ENCODE measurements around the gene LIFR. TPM values are rescaled to one million over a fixed set of nuclear protein-coding genes. Genes with fewer than 3 reads are reported as not detected.

Gene LIFR, protein sequence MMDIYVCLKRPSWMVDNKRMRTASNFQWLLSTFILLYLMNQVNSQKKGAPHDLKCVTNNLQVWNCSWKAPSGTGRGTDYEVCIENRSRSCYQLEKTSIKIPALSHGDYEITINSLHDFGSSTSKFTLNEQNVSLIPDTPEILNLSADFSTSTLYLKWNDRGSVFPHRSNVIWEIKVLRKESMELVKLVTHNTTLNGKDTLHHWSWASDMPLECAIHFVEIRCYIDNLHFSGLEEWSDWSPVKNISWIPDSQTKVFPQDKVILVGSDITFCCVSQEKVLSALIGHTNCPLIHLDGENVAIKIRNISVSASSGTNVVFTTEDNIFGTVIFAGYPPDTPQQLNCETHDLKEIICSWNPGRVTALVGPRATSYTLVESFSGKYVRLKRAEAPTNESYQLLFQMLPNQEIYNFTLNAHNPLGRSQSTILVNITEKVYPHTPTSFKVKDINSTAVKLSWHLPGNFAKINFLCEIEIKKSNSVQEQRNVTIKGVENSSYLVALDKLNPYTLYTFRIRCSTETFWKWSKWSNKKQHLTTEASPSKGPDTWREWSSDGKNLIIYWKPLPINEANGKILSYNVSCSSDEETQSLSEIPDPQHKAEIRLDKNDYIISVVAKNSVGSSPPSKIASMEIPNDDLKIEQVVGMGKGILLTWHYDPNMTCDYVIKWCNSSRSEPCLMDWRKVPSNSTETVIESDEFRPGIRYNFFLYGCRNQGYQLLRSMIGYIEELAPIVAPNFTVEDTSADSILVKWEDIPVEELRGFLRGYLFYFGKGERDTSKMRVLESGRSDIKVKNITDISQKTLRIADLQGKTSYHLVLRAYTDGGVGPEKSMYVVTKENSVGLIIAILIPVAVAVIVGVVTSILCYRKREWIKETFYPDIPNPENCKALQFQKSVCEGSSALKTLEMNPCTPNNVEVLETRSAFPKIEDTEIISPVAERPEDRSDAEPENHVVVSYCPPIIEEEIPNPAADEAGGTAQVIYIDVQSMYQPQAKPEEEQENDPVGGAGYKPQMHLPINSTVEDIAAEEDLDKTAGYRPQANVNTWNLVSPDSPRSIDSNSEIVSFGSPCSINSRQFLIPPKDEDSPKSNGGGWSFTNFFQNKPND
- 45.8 TPM for total RNA-seq
- long read RNA-seq, full-length matches to known transcripts, result 1 of 14 reads
- long read RNA-seq, partial matches to known transcripts, result 1 of 14 reads
- long read RNA-seq, other reads (novel, unspliced or antisense), result 12 of 14 reads

DNA sequence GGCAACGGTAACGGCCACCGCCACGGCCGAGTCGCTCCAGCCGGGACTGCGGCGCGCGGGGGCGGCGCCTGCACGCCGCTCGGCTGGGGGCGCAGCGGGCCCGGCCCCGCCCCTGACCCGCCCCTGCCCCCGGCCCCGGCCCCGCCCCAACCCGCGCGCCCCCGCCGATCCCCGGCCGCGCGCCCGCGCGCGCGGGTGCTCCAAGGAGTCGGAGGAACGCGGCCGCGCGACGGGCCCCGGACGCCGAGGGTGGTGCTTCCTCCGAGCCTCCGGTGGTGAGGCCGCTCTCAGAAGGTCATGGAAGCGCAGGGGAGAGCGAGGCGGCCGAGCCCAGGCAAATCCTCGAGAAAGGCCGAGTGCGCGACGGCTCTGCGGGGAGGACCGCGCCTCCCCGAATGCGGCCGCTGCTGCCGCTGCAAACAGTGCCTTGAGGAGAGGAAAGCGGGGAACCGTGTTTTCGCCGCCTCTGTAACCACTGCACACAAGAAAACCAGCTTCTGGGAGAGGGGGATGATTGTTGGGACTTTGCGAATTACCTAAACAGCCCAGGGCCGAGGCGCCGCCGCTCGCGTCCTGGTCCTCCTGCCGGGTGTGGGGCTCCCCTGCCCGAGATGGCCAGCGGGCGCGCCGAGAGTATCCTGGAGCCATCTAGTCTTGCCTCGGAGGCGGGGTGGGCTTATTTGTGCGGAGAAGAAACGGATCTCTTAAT is at the start of gene LIFR:
LIFR (minus strand) TSS at position 48 of the 709 bp plus-strand sequence. CDS start 25,999 bp downstream, outside the sequence.
- H3K27ac ChIP-seq (replicated peaks), result peak within 1 kb of the TSS; percentile 99

DNA sequence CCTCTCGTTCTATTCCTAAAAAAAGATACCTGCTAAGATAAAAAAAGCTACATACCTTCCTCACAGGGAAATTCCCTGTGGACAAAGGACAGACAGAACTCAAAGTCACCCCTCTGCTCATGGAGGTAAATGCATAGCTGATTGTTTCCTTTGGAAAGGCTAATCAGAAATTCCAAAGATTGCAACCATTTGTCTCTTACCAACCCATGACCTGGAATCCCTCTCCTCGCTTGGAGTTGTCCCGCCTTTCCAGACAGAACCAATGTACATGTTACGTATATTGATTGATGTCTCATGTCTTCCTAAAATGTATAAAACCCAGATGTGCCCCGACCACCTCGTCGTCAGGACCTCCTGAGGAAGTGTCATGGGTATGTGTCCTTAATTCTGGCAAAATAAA is 49.2 kb upstream of the LIFR start:
- intact Hi-C loops (cut with micrococcal nuclease), result no loop called here
- Histone ChIP-seq H3K27ac (replicated peaks) (no peak overlapping the region), H3K27me3 (ENCODE audit: low read depth) (no peaks in the 10 kb centered on the region), H3K4me1 (peaks cover 53% of the 10 kb centered on the region), H3K36me3 (no peaks in the 10 kb centered on the region), H3K9me3 (replicated peaks) (no peaks in the 10 kb centered on the region), H3K4me3 (no peak overlapping the region)
- TF ChIP-seq, protein P1, sequence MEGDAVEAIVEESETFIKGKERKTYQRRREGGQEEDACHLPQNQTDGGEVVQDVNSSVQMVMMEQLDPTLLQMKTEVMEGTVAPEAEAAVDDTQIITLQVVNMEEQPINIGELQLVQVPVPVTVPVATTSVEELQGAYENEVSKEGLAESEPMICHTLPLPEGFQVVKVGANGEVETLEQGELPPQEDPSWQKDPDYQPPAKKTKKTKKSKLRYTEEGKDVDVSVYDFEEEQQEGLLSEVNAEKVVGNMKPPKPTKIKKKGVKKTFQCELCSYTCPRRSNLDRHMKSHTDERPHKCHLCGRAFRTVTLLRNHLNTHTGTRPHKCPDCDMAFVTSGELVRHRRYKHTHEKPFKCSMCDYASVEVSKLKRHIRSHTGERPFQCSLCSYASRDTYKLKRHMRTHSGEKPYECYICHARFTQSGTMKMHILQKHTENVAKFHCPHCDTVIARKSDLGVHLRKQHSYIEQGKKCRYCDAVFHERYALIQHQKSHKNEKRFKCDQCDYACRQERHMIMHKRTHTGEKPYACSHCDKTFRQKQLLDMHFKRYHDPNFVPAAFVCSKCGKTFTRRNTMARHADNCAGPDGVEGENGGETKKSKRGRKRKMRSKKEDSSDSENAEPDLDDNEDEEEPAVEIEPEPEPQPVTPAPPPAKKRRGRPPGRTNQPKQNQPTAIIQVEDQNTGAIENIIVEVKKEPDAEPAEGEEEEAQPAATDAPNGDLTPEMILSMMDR (IDR thresholded peaks at IDR 0.05; ENCODE audit: borderline replicate concordance), result no peak
- no peak for DNase-seq

More for the DNA sequence above, at the start of gene LIFR:
- Histone ChIP-seq H3K4me3 (peak within 1 kb of the TSS; percentile 87), H3K9me3 (replicated peaks) (no peaks in the 10 kb centered on the region), H3K27me3 (ENCODE audit: low read depth) (no peaks in the 10 kb centered on the region), H3K36me3 (no peaks in the 10 kb centered on the region), H3K4me1 (peaks cover 64% of the 10 kb centered on the region)
- TF ChIP-seq, protein P1 (IDR thresholded peaks at IDR 0.05; ENCODE audit: borderline replicate concordance), result peak; percentile 24
- intact Hi-C loops (cut with micrococcal nuclease), result loop anchor here (5.0 to 10.0 kb wide), 2 partner anchors 36 to 108 kb away; no protein-coding TSS in a partner anchor
- peak; percentile 89 for DNase-seq

DNA sequence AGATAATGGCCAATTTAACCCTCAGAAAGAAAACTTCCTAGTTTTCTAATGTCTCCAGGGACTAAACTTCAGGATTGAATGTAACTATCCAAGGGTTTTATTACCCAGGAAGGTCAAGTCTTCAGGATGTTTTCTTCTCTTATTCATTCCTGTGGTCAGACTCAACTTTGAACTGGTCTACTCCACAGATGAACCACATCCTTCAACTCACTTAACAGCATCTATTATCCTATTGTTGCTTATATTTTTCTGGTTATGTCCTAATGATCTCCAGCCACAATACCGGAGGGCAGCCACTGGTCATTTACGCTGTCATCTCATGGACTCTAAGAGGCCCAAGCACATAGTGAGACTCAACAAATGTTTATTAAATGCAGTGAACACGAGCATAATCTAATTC is 47.2 kb upstream of the LIFR start:
- Histone ChIP-seq H3K9me3 (replicated peaks) (no peaks in the 10 kb centered on the region), H3K4me1 (peaks cover 70% of the 10 kb centered on the region), H3K27me3 (ENCODE audit: low read depth) (no peaks in the 10 kb centered on the region), H3K4me3 (no peak overlapping the region), H3K36me3 (no peaks in the 10 kb centered on the region), H3K27ac (replicated peaks) (no peak overlapping the region)
- no peak for DNase-seq
- TF ChIP-seq, protein P1 (IDR thresholded peaks at IDR 0.05; ENCODE audit: borderline replicate concordance), result no peak
- intact Hi-C loops (cut with micrococcal nuclease), result no loop called here

DNA sequence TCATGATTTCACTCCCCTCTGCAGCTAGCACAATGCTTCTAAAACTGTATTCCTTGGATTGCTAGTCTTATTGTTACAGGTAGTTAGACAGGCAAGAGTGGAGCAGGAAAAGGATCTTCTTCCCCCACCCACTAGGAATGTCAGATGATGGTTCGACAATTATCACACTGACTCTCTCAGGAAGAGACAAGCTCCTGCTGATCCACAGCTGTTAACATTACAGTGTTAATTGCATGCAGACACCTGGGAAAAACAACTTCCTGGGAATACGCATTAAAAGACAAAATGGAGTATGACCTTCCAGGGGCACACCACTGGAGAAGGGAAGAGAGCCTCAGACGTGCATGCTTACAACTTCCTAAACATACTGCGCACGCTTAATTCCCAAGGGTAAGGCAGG is 46.2 kb upstream of the LIFR start:
- Histone ChIP-seq H3K27me3 (ENCODE audit: low read depth) (no peaks in the 10 kb centered on the region), H3K27ac (replicated peaks) (peak overlapping the region; percentile 83), H3K9me3 (replicated peaks) (no peaks in the 10 kb centered on the region), H3K4me3 (no peak overlapping the region), H3K36me3 (no peaks in the 10 kb centered on the region), H3K4me1 (peaks cover 69% of the 10 kb centered on the region)
- DNase-seq, result no peak
- TF ChIP-seq, protein P1 (IDR thresholded peaks at IDR 0.05; ENCODE audit: borderline replicate concordance), result no peak
- intact Hi-C loops (cut with micrococcal nuclease), result no loop called here

Measured in left ventricle myocardium inferior (tissue), 1 donor.